IMR-90 (cell line): ENCODE measurements around the gene MLLT3. TPM values are rescaled to one million over a fixed set of nuclear protein-coding genes. Genes with fewer than 3 reads are reported as not detected.

Source experiments
- ATAC-seq: fragments of 200-7000 bp; cut with Tn5 transposase; 2 replicates; pipeline ENCODE4 v1.9.1; 2020; ENCODE audit warnings: low read depth, mild to moderate bottlenecking, moderate library complexity
- BruUV-seq: library from RNA; stranded (reverse); fragments of 400-500 nt; replicated peaks from 2 replicates; lab custom pipeline; 2021; lab: Mats Ljungman, UMichigan
- CTCF ChIA-PET: fragments of 300-600 bp; formaldehyde crosslinking; extraction: SDS; loops from one replicate; lab custom pipeline; 2021; ENCODE audit warnings: antibody characterized with exemption; lab: Yijun Ruan, JAX
- POLR2A ChIA-PET: fragments of 300-600 bp; sonication (Branson Sonifier 250); formaldehyde crosslinking; loops from one replicate; lab custom pipeline; 2022; ENCODE audit warnings: antibody characterized with exemption; ENCODE audit not compliant: unreplicated experiment; lab: Charles Lee
- DNase-seq: peaks from one replicate; pipeline ENCODE4 v3.0.0; 2013
- H2AFZ ChIP-seq: replicated peaks from 2 replicates; pipeline ENCODE3; 2013; ENCODE audit warnings: low read length, mild to moderate bottlenecking; ENCODE audit not compliant: poor library complexity
- H2AK5ac ChIP-seq: 2 replicates; pipeline ENCODE4 v1.6.1; 2013; ENCODE audit warnings: low read depth, low read length, inconsistent platforms
- H2AK9ac ChIP-seq: replicated peaks from 2 replicates; pipeline ENCODE3; 2013; ENCODE audit warnings: mild to moderate bottlenecking, low read depth, low read length, moderate library complexity; ENCODE audit not compliant: poor library complexity
- H2BK120ac ChIP-seq: 2 replicates; pipeline ENCODE4 v1.6.1; 2013; ENCODE audit warnings: low read depth, low read length, inconsistent platforms
- H2BK15ac ChIP-seq: 3 replicates; pipeline ENCODE4 v1.6.1; 2013; ENCODE audit warnings: low read depth, low read length, inconsistent platforms
- H2BK20ac ChIP-seq: 2 replicates; pipeline ENCODE4 v1.6.1; 2013; ENCODE audit warnings: low read depth, mild to moderate bottlenecking, inconsistent platforms, low read length, moderate library complexity
- H2BK5ac ChIP-seq: 2 replicates; pipeline ENCODE4 v1.6.1; 2013; ENCODE audit warnings: mild to moderate bottlenecking, low read depth, low read length, inconsistent platforms; ENCODE audit not compliant: poor library complexity, severe bottlenecking
- H3K14ac ChIP-seq: replicated peaks from 2 replicates; pipeline ENCODE4 v1.6.1; 2013; ENCODE audit warnings: low read depth, low read length, inconsistent platforms
- H3K18ac ChIP-seq: 2 replicates; pipeline ENCODE4 v1.6.1; 2013; ENCODE audit warnings: low read depth, low read length, control low read depth
- H3K23ac ChIP-seq: 2 replicates; pipeline ENCODE4 v1.6.1; 2013; ENCODE audit warnings: low read depth, low read length, inconsistent platforms
- H3K27ac ChIP-seq: 2 replicates; pipeline ENCODE4 v1.5.1; 2013; ENCODE audit warnings: mild to moderate bottlenecking, control low read depth, low read length; ENCODE audit not compliant: insufficient read depth
- H3K27me3 ChIP-seq: 2 replicates; pipeline ENCODE4 v1.6.1; 2013; ENCODE audit warnings: low read length; ENCODE audit not compliant: control insufficient read depth, insufficient read depth
- H3K36me3 ChIP-seq: 2 replicates; pipeline ENCODE4 v1.6.1; 2013; ENCODE audit warnings: low read length, mixed read lengths; ENCODE audit not compliant: control insufficient read depth, insufficient read depth
- H3K4ac ChIP-seq: 2 replicates; pipeline ENCODE4 v1.6.1; 2013; ENCODE audit warnings: low read depth, low read length, inconsistent platforms
- H3K4me1 ChIP-seq: 2 replicates; pipeline ENCODE4 v1.6.1; 2013; ENCODE audit warnings: low read length, mixed read lengths; ENCODE audit not compliant: control insufficient read depth, insufficient read depth
- H3K4me2 ChIP-seq: 2 replicates; pipeline ENCODE4 v1.6.1; 2013; ENCODE audit warnings: low read depth, mild to moderate bottlenecking, control low read depth, low read length, moderate library complexity
- H3K4me3 ChIP-seq: 2 replicates; pipeline ENCODE4 v1.5.1; 2013; ENCODE audit warnings: low read depth, mild to moderate bottlenecking, control low read depth, low read length, moderate library complexity; ENCODE audit not compliant: insufficient read depth
- H3K56ac ChIP-seq: 2 replicates; pipeline ENCODE4 v1.6.1; 2013; ENCODE audit warnings: low read length, inconsistent platforms; ENCODE audit not compliant: insufficient read depth; ENCODE audit errors: extremely low read depth
- H3K79me1 ChIP-seq, 2 experiments: 2 replicates each; pipeline ENCODE4 v1.6.1; 2013; ENCODE audit warnings: low read length in 2 of 2, inconsistent platforms in 1 of 2, low read depth in 1 of 2
- H3K9ac ChIP-seq: 2 replicates; pipeline ENCODE4 v1.6.1; 2013; ENCODE audit warnings: low read depth, low read length, control low read depth
- H3K9me1 ChIP-seq: 2 replicates; pipeline ENCODE4 v1.6.1; 2013; ENCODE audit warnings: low read length, inconsistent platforms; ENCODE audit not compliant: insufficient read depth
- H3K9me3 ChIP-seq: 2 replicates; pipeline ENCODE4 v1.6.1; 2013; ENCODE audit warnings: low read length; ENCODE audit not compliant: control insufficient read depth, insufficient read depth
- H4K20me1 ChIP-seq: 2 replicates; pipeline ENCODE4 v1.6.1; 2013; ENCODE audit warnings: low read length, inconsistent platforms; ENCODE audit not compliant: insufficient read depth
- H4K5ac ChIP-seq: 2 replicates; pipeline ENCODE4 v1.6.1; 2013; ENCODE audit warnings: mild to moderate bottlenecking, low read depth, low read length, control low read depth
- H4K8ac ChIP-seq, 2 experiments: 2 replicates each; pipeline ENCODE4 v1.6.1; 2013; ENCODE audit warnings: low read depth in 2 of 2, low read length in 2 of 2, control low read depth in 1 of 2, inconsistent platforms in 1 of 2
- H4K91ac ChIP-seq: 2 replicates; pipeline ENCODE4 v1.6.1; 2013; ENCODE audit warnings: low read depth, low read length, inconsistent platforms; ENCODE audit not compliant: insufficient read depth
- MXI1 ChIP-seq: IDR thresholded peaks from 2 replicates; pipeline ENCODE4 v1.6.1; 2012; ENCODE audit warnings: low read depth, mild to moderate bottlenecking, low read length, moderate library complexity, borderline replicate concordance
- RCOR1 ChIP-seq: IDR thresholded peaks from 2 replicates; pipeline ENCODE4 v1.6.1; 2012; ENCODE audit warnings: mild to moderate bottlenecking, low read length, improper control_type of control experiment; ENCODE audit not compliant: insufficient replicate concordance
- WGBS, 2 experiments: methylation state at CpG; one replicate each; pipeline versions ENCODE4 v1.1.5 to v1.1.7; 2013; ENCODE audit warnings: missing lambda C conversion rate in 2 of 2; ENCODE audit not compliant: insufficient read length in 1 of 2; ENCODE audit errors: extremely low coverage in 2 of 2; 5-methylcytosine and 5-hydroxymethylcytosine counted together
- dilution Hi-C: fragments of 300-500 bp; cut with HindIII; formaldehyde crosslinking; loops from one replicate; pipeline ENCODE4 v1.14.3; 2018; ENCODE audit warnings: low sequenced_read_pairs; ENCODE audit not compliant: unreplicated experiment
- in situ Hi-C: fragments of 300-500 bp; cut with MboI; formaldehyde crosslinking; loops from 3 replicates; pipeline ENCODE4 v1.14.3; 2019; ENCODE audit warnings: low sequenced_read_pairs, inconsistent platforms, mixed read lengths
- intact Hi-C: fragments of 100-400 bp; cut with micrococcal nuclease; formaldehyde crosslinking; loops from 2 replicates; pipeline ENCODE4 v1.10.0; 2022
- polyA plus RNA-seq, 3 experiments: library from polyadenylated mRNA; depleted of rRNA; stranded (reverse); fragments of >200 nt; gene quantifications; 2 replicates each; pipeline ENCODE4 v1.2.3, GENCODE V29; 2012; ENCODE audit warnings: low replicate concordance in 1 of 3
- total RNA-seq: library from RNA; depleted of rRNA; stranded (reverse); fragments of >200 nt; gene quantifications from 2 replicates; pipeline ENCODE4 v1.2.3, GENCODE V29; 2012
- TF ChIP-seq, protein P1 (sequence below): conservative IDR thresholded peaks from 2 replicates; pipeline ENCODE4 v1.5.1; 2012; ENCODE audit warnings: mild to moderate bottlenecking, low read depth, low read length, improper control_type of control experiment
- TF ChIP-seq, protein P2 (sequence below): fragments of 150-350 bp; IDR thresholded peaks from 2 replicates; pipeline ENCODE4 v1.6.1; 2017; ENCODE audit warnings: mild to moderate bottlenecking, antibody characterized with exemption, low read length, low read depth

Gene MLLT3
- total and polyA plus RNA-seq, 2 of the 4 experiments (the other 2 are of a cell fraction), result 10.4 to 21.1 TPM

DNA sequence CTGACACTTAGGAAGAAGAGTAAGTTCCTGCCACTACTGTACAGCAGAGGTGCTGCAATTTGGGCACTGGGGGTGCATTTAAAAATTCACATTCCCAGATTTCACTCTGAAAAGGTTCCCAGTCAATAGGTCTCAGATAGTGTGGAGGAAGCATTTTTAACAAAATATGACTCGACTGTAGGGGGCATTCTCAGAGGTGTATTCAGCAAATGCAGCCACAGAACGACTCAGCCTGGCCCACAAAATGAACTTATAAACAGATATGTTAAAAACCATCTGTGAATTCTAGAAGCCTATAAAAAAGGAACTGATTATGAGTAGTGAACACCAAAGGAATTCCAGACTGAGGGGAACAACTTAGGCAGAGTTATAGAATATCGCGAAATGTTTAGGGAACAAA, 31.1 kb downstream of the MLLT3 start:
- WGBS, 2 experiments, result no CpG with 5 or more reads among the region's 4 CpGs
- Histone ChIP-seq H3K4ac (no peak overlapping the region), H3K4me3 (no peak overlapping the region), H2BK15ac (peak overlapping the region; percentile 25; the same call in 2 of the 3 replicates), H2BK120ac (no peak overlapping the region), H3K18ac (no peak overlapping the region), H3K27ac (no peak overlapping the region), H3K14ac (no peak overlapping the region), H2BK20ac (no peak overlapping the region), H3K4me1 (no peaks in the 10 kb centered on the region; the same call in 1 of the 2 replicates), H2BK5ac (no peak overlapping the region), H3K9ac (no peak overlapping the region), H2AK5ac (no peak overlapping the region), H3K79me1 (peaks cover 20 to 34% of the 10 kb centered on the region in 2 experiments), H3K9me3 (no peaks in the 10 kb centered on the region), H2AFZ (no peak overlapping the region), H3K36me3 (no peaks in the 10 kb centered on the region), H4K91ac (no peak overlapping the region), H3K9me1 (0 out of 2 replicates have a peak, but pooled peaks cover 3% of the 10 kb centered on the region), H3K56ac (no peak overlapping the region), H3K23ac (no peak overlapping the region), H4K20me1 (no peaks in the 10 kb centered on the region; the same call in 1 of the 2 replicates), H4K8ac (no peak overlapping the region), H2AK9ac (no peak overlapping the region), H4K5ac (no peak overlapping the region), H3K27me3 (no peaks in the 10 kb centered on the region), H3K4me2 (no peak overlapping the region)
- TF ChIP-seq MXI1, result no peak
- TF ChIP-seq RCOR1, result no peak
- TF ChIP-seq, protein P1, sequence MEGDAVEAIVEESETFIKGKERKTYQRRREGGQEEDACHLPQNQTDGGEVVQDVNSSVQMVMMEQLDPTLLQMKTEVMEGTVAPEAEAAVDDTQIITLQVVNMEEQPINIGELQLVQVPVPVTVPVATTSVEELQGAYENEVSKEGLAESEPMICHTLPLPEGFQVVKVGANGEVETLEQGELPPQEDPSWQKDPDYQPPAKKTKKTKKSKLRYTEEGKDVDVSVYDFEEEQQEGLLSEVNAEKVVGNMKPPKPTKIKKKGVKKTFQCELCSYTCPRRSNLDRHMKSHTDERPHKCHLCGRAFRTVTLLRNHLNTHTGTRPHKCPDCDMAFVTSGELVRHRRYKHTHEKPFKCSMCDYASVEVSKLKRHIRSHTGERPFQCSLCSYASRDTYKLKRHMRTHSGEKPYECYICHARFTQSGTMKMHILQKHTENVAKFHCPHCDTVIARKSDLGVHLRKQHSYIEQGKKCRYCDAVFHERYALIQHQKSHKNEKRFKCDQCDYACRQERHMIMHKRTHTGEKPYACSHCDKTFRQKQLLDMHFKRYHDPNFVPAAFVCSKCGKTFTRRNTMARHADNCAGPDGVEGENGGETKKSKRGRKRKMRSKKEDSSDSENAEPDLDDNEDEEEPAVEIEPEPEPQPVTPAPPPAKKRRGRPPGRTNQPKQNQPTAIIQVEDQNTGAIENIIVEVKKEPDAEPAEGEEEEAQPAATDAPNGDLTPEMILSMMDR, result peak; percentile 13; the same call in 1 of the 2 replicates
- TF ChIP-seq, protein P2, sequence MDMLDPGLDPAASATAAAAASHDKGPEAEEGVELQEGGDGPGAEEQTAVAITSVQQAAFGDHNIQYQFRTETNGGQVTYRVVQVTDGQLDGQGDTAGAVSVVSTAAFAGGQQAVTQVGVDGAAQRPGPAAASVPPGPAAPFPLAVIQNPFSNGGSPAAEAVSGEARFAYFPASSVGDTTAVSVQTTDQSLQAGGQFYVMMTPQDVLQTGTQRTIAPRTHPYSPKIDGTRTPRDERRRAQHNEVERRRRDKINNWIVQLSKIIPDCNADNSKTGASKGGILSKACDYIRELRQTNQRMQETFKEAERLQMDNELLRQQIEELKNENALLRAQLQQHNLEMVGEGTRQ, result no peak
- dilution Hi-C loops, result no loop called here
- no TSS peak for BruUV-seq
- DNase-seq (peak; percentile 69), ATAC-seq (peak; percentile 51)
- ChIA-PET POLR2A (no interaction called here), CTCF (no interaction called here)
- in situ Hi-C loops, result no loop called here
- intact Hi-C loops, result no loop called here
